HG02759 (cell line): ENCODE measurements around the gene RNU7-1.
A peak's percentile ranks its signal among the peaks of the same experiment; 100 is the strongest.

Source experiments
- ATAC-seq: cut with Tn5 transposase; IDR thresholded peaks from one replicate; pipeline ENCODE4 v1.9.1; 2021; ENCODE audit warnings: mild to moderate bottlenecking, moderate library complexity; ENCODE audit not compliant: unreplicated experiment

RNU7-1 gene

GRCh38 chr12:6963016-6963731 lies 19.6 kb downstream of the RNU7-1 start:
- no peak for ATAC-seq

DNA sequence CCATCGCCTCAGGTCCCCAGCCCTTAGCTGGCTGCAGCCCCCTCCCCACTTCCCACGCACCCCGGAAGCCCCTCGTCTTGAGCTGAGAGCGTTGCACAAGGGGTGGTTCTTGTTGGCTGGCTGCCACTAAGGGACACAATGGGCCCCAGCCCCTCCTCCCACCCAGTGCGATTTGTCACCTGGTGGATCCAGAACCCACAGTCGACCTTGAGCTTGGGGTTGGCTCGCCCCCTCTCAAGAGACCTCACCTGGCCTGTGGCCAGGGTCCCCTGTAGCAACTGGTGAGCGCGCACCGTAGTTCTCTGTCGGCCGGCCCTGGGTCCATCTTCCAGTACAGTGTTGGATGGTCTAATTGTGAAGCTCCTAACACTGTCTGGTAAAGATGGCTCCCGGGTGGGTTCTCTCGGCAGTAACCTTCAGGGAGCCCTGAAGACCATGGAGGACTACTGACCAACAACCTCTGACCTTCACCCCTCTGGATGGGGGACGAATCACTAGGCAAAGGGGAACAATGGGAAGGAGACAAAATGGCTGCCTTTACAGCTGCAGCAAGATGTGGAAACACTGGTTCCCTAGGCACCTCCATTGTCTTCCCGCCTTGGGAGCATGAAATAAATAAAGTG lies 20.3 kb downstream of the RNU7-1 start:
- no peak for ATAC-seq

DNA sequence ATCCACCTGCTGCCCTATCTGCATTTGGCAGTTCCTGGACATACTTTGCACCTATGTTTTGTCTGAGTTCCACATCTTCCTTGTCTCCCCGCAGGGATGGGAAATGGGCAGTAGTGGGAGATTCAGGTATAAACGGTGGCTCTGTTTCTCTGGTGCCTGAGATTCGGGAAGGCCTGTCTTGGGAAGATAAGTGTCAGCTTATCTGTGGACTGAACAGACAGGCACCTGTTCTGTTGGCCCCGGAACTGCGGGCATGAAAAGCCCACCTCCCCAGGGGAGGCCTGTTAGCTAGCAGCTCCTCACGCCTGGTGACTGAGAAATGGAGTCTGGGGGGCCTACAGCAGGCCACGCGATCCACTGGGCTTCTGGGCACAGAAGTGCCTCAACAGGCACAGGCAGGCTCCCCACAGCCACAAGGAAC lies 21.0 kb downstream of the RNU7-1 start:
- no peak for ATAC-seq

- peak; percentile 52 for ATAC-seq
Measured at GRCh38 chr12:6965026-6965661, 21.5 kb downstream of the RNU7-1 start.

- ATAC-seq: no peak
Measured at GRCh38 chr12:6965714-6966113, 22.1 kb downstream of the RNU7-1 start.

- no peak for ATAC-seq
Measured at GRCh38 chr12:6966351-6966750, 22.7 kb downstream of the RNU7-1 start.

DNA sequence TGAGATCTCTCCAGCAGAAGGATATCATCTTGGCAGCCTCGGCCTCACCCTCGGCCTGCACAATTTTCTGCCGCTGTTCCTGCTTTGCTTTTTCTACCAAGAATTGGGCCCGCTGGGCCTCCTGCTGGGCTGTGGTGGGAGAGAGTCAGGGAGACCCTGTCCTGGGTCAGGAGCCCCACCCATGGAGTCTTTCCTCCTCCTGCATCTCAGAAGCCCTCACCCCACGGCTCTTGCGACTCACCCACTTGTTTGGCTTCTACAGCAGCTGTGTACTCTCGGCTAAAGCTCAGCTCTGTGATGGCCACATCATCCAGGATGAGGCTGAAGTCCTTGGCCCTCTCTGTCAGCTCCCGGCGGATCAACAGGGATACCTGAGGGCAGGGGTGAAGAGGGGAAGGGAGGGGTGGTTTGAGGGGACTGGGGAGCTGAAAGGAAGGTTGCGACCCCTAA lies 24.1 kb downstream of the RNU7-1 start:
- no peak for ATAC-seq

DNA sequence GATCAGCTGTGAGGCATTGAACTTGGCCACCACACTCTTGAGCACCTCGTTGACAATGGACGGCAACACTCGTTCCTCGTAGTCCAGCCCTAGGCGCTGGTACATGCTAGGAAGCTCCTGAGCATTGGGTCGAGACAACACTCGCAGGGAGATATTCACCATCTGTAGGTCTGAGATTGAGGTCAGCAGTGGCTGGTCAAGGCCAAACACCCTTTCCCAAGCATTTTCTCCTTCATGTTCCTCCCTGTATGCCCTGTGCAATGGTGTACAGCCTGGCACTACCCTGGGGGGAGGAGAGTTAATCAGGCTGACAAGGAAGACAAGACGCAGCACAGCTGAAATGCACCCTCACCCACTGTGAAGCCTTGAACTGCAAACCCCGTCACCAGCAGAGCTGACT lies 24.8 kb downstream of the RNU7-1 start:
- ATAC-seq: no peak

DNA sequence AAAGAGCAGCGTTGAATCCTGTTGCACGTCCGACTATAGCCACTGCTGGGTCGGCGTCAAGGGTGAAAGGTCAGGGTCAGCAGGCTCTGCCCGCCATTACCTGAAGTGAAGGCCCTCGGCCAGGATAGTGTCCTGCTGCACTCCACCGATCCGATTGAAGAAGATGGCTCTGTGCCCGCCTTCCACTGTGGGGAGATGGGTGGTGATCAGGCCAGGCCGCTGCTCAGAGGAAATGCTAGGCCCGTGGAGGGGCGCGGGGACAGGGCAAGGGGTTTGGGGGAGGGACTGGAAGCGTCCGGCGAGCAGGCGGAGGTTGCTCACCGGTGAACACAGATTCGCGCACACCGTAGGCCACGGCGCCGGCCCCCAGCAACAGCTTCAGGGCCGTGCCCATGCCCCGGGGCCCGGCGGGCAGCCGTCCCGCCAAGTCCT lies 26.5 kb downstream of the RNU7-1 start:
- peak; percentile 34 for ATAC-seq

DNA sequence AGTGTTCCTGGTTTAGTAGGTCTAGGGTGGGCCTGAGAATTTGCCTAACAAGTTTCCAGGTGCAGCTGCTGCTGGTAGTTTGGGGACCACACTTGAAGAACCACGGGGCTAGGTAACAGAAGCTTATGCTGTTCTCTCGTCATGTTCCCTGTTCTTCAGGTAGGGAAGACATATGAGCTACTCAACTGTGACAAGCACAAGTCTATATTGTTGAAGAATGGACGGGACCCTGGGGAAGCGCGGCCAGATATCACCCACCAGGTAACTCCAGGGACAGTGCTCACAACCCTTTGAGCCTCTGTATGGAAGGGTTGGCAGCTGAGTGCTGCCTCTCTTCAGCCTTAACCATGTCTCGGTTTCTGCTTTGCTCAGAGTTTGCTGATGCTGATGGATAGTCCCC lies 30.6 kb downstream of the RNU7-1 start:
- no peak for ATAC-seq

DNA sequence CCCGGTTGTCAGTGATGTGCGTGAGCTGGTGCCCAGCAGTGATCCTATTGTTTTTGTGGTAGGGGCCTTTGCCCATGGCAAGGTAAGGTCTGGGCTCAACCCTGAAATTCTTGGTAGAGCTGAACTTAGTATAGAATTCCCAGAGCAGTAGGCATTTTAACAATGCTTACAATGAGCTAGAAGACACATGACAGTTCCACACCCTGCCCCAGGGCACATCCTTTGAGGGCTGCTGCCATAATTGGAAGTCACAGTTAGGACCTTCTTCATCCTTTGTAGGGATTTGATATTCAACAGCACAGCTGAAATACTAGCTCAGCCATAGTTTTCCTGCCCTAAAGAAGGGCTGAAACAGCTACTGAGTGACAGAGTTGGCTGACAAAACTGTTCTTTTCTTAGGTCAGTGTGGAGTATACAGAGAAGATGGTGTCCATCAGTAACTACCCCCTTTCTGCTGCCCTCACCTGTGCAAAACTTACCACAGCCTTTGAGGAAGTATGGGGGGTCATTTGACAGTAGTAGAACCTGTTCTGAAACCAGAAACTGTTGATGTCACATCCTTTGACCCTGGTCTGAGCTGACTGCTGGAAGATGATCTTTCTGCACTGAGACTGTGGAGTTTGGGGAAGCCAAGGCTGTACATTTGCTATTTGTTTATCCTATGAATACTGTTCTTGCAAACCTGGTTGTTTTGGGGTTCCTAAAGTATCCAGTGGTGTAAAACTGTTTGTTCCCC lies 31.8 kb downstream of the RNU7-1 start:
- ATAC-seq: no peak

- ATAC-seq: no peak
Measured at GRCh38 chr12:6977653-6978052, 34.0 kb downstream of the RNU7-1 start.

DNA sequence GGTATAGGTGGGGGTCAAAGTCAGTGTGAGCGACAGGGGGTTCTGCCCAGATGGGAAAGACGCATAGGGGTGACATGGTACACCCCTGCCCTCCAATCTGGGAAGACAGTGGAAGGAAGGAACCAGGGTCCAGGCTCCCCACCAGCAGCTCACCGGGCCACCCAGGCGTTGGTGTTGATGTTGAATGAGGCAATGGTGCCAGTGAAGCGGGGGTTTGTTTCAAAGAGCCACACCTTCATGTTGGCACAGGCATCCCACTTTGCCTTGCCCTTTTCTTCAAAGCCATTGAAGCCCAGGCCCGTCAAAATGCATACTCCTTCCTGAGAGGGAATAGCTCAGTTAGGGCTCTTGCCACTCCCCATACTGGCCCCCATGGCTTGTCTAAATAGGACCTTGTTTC lies 34.6 kb downstream of the RNU7-1 start:
- ATAC-seq: no peak

DNA sequence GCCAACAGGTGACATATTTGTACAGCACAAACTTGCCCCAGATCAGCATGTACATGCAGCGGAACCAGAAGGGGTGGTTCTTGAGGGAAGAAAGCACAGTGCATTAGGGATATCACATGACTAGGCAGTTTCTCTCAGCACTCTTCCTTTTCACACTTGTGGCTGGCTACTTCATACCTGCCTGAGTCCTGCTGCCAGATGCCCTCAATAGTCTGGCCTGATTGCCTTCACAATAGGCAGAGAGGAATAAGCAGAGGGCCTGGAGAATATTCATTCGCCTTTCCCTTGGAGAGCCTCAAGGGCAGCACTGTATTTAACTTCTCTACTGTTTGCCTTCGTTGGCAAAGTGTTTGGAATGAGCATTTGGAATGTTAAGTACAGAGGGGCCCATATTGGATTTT lies 35.0 kb downstream of the RNU7-1 start:
- ATAC-seq: no peak

DNA sequence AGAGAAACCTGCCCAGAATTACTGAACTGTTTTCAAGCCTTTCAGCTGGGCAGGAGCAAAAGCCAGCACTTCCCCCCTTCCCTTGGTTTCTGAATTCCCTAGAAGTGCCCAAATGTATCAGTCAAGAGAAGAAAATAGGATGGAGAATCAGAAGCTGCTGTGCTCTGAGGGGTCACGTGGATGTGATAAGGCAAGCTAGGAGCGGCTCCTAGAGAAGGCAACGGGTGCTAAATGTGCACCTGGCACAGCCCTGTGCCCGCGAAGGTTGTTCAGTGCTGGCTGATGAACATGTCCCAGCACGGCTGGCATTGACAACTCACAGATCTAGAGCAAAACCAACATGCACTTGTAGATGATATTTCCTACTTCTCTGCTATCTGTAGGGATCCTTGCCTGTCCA lies 35.4 kb downstream of the RNU7-1 start:
- no peak for ATAC-seq

GRCh38 chr12:6979453-6979852 lies 35.8 kb downstream of the RNU7-1 start:
- no peak for ATAC-seq

- no peak for ATAC-seq
Measured at GRCh38 chr12:6980075-6980474, 36.5 kb downstream of the RNU7-1 start.

DNA sequence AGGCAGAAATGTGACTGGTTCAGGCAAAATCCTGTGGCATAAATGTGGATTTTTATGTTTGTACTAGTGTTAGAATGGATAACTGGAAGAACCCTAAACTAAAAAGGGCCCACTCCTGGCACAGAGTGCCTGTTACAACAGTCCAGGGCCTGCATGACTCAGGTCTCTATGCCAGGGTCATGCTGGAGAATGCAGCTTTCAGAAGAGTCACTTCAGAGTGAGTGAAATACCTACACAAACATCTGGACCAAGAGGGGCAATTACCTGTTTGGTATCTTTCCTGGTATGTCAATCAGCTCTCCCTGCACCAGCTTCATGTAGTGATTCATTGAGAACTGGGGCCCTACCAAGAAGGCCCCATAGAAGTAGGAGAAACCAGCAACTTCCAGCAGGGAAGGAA lies 37.1 kb downstream of the RNU7-1 start:
- no peak for ATAC-seq

GRCh38 chr12:6981152-6982052 lies 37.8 kb downstream of the RNU7-1 start:
- no peak for ATAC-seq

GRCh38 chr12:6982532-6982931 lies 38.9 kb downstream of the RNU7-1 start:
- ATAC-seq: no peak
